Transverse colon (tissue), 3 donors: ENCODE data around the gene CFAP61.

Source experiments
- CTCF ChIP-seq, 5 experiments: fragments of 200-600 bp in 3 of 5; fragments of 450-650 bp in 2 of 5; sonication (generic) in 3 of 5; IDR thresholded peaks; 1 replicate in 2 of 5; 2 replicates in 3 of 5; pipeline ENCODE4 v1.5.1; 2016 to 2017; ENCODE audit warnings: antibody characterized with exemption in 5 of 5, inconsistent platforms in 3 of 5, mild to moderate bottlenecking in 2 of 5, moderate library complexity in 1 of 5
- POLR2A ChIP-seq: fragments of 450-650 bp; IDR thresholded peaks from one replicate; pipeline ENCODE4 v1.6.1; 2016; ENCODE audit warnings: antibody characterized with exemption, mild to moderate bottlenecking, moderate library complexity

- TF ChIP-seq CTCF (IDR thresholded peaks at IDR 0.05) (no peak), POLR2A (no peak)
Measured at GRCh38 chr20:20207291-20207690, 155.0 kb downstream of the CFAP61 start.
